Prostate gland (tissue), 2 donors: ENCODE results near the gene RNF213.

ENCODE experiments used
- CTCF ChIP-seq, 4 experiments: fragments of 200-600 bp in 2 of 4; fragments of 450-650 bp in 2 of 4; sonication (generic) in 2 of 4; IDR thresholded peaks; 1 replicate in 3 of 4; 2 replicates in 1 of 4; pipeline ENCODE4 v1.5.1; 2016 to 2019; ENCODE audit warnings: antibody characterized with exemption in 4 of 4, mild to moderate bottlenecking in 2 of 4, moderate library complexity in 2 of 4
- POLR2A ChIP-seq: fragments of 450-650 bp; IDR thresholded peaks from one replicate; pipeline ENCODE4 v1.6.1; 2016; ENCODE audit warnings: antibody characterized with exemption, mild to moderate bottlenecking
- POLR2AphosphoS5 ChIP-seq: sonication (generic); formaldehyde crosslinking; IDR thresholded peaks from one replicate; pipeline ENCODE4 v1.6.1; 2017; ENCODE audit warnings: antibody characterized with exemption

DNA sequence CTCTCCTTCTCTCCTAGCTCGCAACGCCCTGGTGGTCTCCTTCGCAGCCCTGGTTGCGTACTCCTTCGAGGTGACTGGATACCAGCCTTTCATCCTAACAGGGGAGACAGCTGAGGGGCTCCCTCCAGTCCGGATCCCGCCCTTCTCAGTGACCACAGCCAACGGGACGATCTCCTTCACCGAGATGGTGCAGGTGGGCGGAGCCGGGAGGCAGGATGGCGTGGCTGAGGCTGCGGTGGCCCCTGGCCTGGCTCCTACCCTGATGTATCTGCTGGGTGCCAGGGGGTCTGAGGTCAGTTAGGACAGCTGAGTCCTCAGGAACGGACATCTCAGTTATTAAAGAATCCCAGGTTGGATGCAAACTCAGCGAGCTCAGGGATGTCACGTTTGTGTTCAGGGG lies 23.7 kb upstream of the RNF213 start:
- TF ChIP-seq CTCF (IDR thresholded peaks at IDR 0.05) (no peak), POLR2A (no peak), POLR2AphosphoS5 (no peak)
